Endothelial cell of umbilical vein (primary cell): ENCODE data around the gene MOB3A. TPM values are rescaled to one million over a fixed set of nuclear protein-coding genes. Genes with fewer than 3 reads are reported as not detected.

Experiments
- BruUV-seq: library from RNA; stranded (reverse); fragments of 400-500 nt; replicated peaks from 2 replicates; lab custom pipeline; 2021; lab: Mats Ljungman, UMichigan
- CTCF ChIA-PET: fragments of 300-600, 350-600 bp; sonication (Branson Sonifier 250); formaldehyde crosslinking; loops from one replicate; lab custom pipeline; 2021; ENCODE audit warnings: antibody characterized with exemption, inconsistent platforms; lab: Charles Lee
- POLR2A ChIA-PET: fragments of 300-600, 350-600 bp; sonication (Branson Sonifier 250); formaldehyde crosslinking; loops from one replicate; lab custom pipeline; 2021; ENCODE audit warnings: antibody characterized with exemption, inconsistent platforms; lab: Charles Lee
- DNase-seq: peaks from one replicate; pipeline ENCODE4 v3.0.0-alpha.2; 2011; ENCODE audit warnings: low read depth, low spot score
- FAIRE-seq: peaks from 2 replicates; lab custom pipeline; 2011; peaks lifted over from hg19 to GRCh38; lab: Jason Lieb, UNC
- H2AFZ ChIP-seq: 2 replicates; pipeline ENCODE4 v1.6.0; 2012; ENCODE audit warnings: low read depth, low read length, control low read depth, inconsistent platforms
- H3K27ac ChIP-seq: 2 replicates; pipeline ENCODE4 v1.5.1; 2011; ENCODE audit warnings: low read depth, mild to moderate bottlenecking, control low read depth, low read length, moderate library complexity; ENCODE audit not compliant: insufficient read depth
- H3K27me3 ChIP-seq, 2 experiments: 2 replicates each; pipeline versions ENCODE4 v1.6.0 to v1.6.1; 2011; ENCODE audit warnings: low read length in 2 of 2, mixed read lengths in 1 of 2; ENCODE audit not compliant: control insufficient read depth in 2 of 2, insufficient read depth in 2 of 2
- H3K36me3 ChIP-seq, 2 experiments: 2 replicates in 1 of 2; 3 replicates in 1 of 2; pipeline ENCODE4 v1.5.1; 2011; ENCODE audit warnings: low read length in 2 of 2, mild to moderate bottlenecking in 1 of 2, moderate library complexity in 1 of 2; ENCODE audit not compliant: control insufficient read depth in 2 of 2, insufficient read depth in 2 of 2; ENCODE audit errors: extremely low read depth in 1 of 2
- H3K4me1 ChIP-seq: 3 replicates; pipeline ENCODE4 v1.5.1; 2011; ENCODE audit warnings: mild to moderate bottlenecking, low read length; ENCODE audit not compliant: control insufficient read depth, insufficient read depth; ENCODE audit errors: extremely low read depth
- H3K4me2 ChIP-seq: 2 replicates; pipeline ENCODE4 v1.6.1; 2011; ENCODE audit warnings: low read length, control low read depth, mixed read lengths; ENCODE audit not compliant: insufficient read depth
- H3K4me3 ChIP-seq, 3 experiments: fragments of 200-600 bp in 1 of 3; sonication (generic), shearing (Covaris generic) in 1 of 3; replicated peaks in 1 of 3; 2 replicates each; pipeline ENCODE4 v1.5.1; 2011 to 2016; ENCODE audit warnings: control low read depth in 3 of 3, low read length in 3 of 3, mild to moderate bottlenecking in 2 of 3, inconsistent platforms in 1 of 3, low read depth in 1 of 3, moderate library complexity in 1 of 3; ENCODE audit not compliant: insufficient read depth in 1 of 3
- H3K79me2 ChIP-seq: 2 replicates; pipeline ENCODE4 v1.6.0; 2012; ENCODE audit warnings: low read length, inconsistent platforms; ENCODE audit not compliant: control insufficient read depth, insufficient read depth
- H3K9ac ChIP-seq: replicated peaks from 2 replicates; pipeline ENCODE3; 2011; ENCODE audit warnings: low read length, control low read depth; ENCODE audit not compliant: insufficient read depth; ENCODE audit errors: extremely low read depth
- H3K9me1 ChIP-seq: replicated peaks from 3 replicates; pipeline ENCODE4 v1.6.0; 2011; ENCODE audit warnings: mild to moderate bottlenecking, low read length; ENCODE audit not compliant: control insufficient read depth, insufficient read depth; ENCODE audit errors: extremely low read depth
- H3K9me3 ChIP-seq: replicated peaks from 2 replicates; pipeline ENCODE4 v1.5.1; 2012; ENCODE audit warnings: low read length, inconsistent platforms; ENCODE audit not compliant: control insufficient read depth, insufficient read depth
- H4K20me1 ChIP-seq: replicated peaks from 2 replicates; pipeline ENCODE3; 2011; ENCODE audit warnings: mild to moderate bottlenecking, low read length; ENCODE audit not compliant: control insufficient read depth, insufficient read depth; ENCODE audit errors: extremely low read depth
- EZH2 ChIP-seq: IDR thresholded peaks from 2 replicates; pipeline ENCODE4 v1.6.1; 2012; ENCODE audit warnings: borderline replicate concordance, low read depth, mild to moderate bottlenecking, moderate library complexity, low read length, inconsistent platforms; ENCODE audit not compliant: severe bottlenecking
- FOS ChIP-seq: IDR thresholded peaks from 2 replicates; pipeline ENCODE4 v1.6.1; 2011; ENCODE audit warnings: mild to moderate bottlenecking, low read length, moderate library complexity, borderline replicate concordance; ENCODE audit not compliant: insufficient read depth
- GATA2 ChIP-seq: IDR thresholded peaks from 2 replicates; pipeline ENCODE4 v1.7.0; 2011; ENCODE audit warnings: low read depth, mild to moderate bottlenecking, moderate library complexity, mixed read lengths, low read length; ENCODE audit not compliant: insufficient read length, insufficient read depth
- JUN ChIP-seq: IDR thresholded peaks from 2 replicates; pipeline ENCODE4 v1.6.1; 2011; ENCODE audit warnings: borderline replicate concordance, low read depth; ENCODE audit not compliant: insufficient read length, insufficient read depth
- MAX ChIP-seq: IDR thresholded peaks from 2 replicates; pipeline ENCODE4 v1.6.1; 2011; ENCODE audit not compliant: insufficient read depth, insufficient read length
- MYC ChIP-seq: IDR thresholded peaks from one replicate; pipeline ENCODE4 v1.6.1; 2011; ENCODE audit warnings: mild to moderate bottlenecking, low read depth, low read length
- POLR2A ChIP-seq: IDR thresholded peaks from 2 replicates; pipeline ENCODE4 v1.6.1; 2012; ENCODE audit warnings: low read depth, mild to moderate bottlenecking, control low read depth, low read length
- POLR2AphosphoS5 ChIP-seq: IDR thresholded peaks from 2 replicates; pipeline ENCODE4 v1.6.1; 2012; ENCODE audit warnings: low read depth, mild to moderate bottlenecking, control low read depth, low read length, moderate library complexity; ENCODE audit not compliant: insufficient read depth
- dilution Hi-C: fragments of 300-500 bp; cut with MboI; formaldehyde crosslinking; loops from one replicate; pipeline ENCODE4 v1.15.0; 2019; ENCODE audit warnings: low sequenced_read_pairs; ENCODE audit not compliant: extremely low pct_ligation_motif_present
- intact Hi-C: fragments of 100-400 bp; cut with micrococcal nuclease; formaldehyde crosslinking; loops from one replicate; pipeline ENCODE4 v1.10.0; 2022
- polyA plus RNA-seq, 4 experiments: library from polyadenylated mRNA; depleted of rRNA in 3 of 4; stranded (reverse) in 3 of 4; unstranded in 1 of 4; fragments of >200 nt; gene quantifications; 2 replicates each; pipeline versions ENCODE4 v1.2.1 to v1.2.3, GENCODE V29; 2011 to 2012; ENCODE audit warnings: missing spikeins in 1 of 4
- total RNA-seq: library from RNA; stranded (reverse); gene quantifications from 2 replicates; pipeline ENCODE4 v1.2.3, GENCODE V29; 2021
- TF ChIP-seq, protein P1 (sequence below), 2 donors: IDR thresholded peaks; 1 replicate in 1 of 2; 2 replicates in 1 of 2; pipeline ENCODE4 v1.5.1; 2011; ENCODE audit warnings: low read length in 2 of 2, mild to moderate bottlenecking in 2 of 2, moderate library complexity in 2 of 2, control low read depth in 1 of 2, inconsistent platforms in 1 of 2, low read depth in 1 of 2; ENCODE audit not compliant: insufficient read depth in 1 of 2; ENCODE audit errors: extremely low read depth in 1 of 2

MOB3A gene
- total and polyA plus RNA-seq, 2 donors (not counting 3 experiments of a cell fraction or from before 2014, with no cell fraction given): 46.5 to 59.7 TPM

- ChIA-PET CTCF (interaction anchor here (1.4 kb wide), 1 partner anchor 9 kb away, joined by 4 read pairs; no protein-coding TSS in a partner anchor), POLR2A (no interaction called here)
- Histone ChIP-seq H3K27ac (no peak overlapping the region), H2AFZ (no peak overlapping the region), H4K20me1 (no peaks in the 10 kb centered on the region), H3K36me3 (peaks cover 0 to 52% of the 10 kb centered on the region in 2 experiments), H3K4me3 (no peak overlapping the region), H3K4me1 (peaks cover 14% of the 10 kb centered on the region), H3K9me1 (no peaks in the 10 kb centered on the region), H3K9ac (no peak overlapping the region), H3K9me3 (no peaks in the 10 kb centered on the region), H3K4me2 (no peak overlapping the region), H3K79me2 (peaks cover 4% of the 10 kb centered on the region), H3K27me3 (no peaks in the 10 kb centered on the region)
- DNase-seq (no peak), FAIRE-seq (no peak)
- no TSS peak for BruUV-seq
- intact Hi-C loops (no loop called here), dilution Hi-C loops (no loop called here)
- no peak for TF ChIP-seq MYC
- TF ChIP-seq MAX: no peak
- no peak for TF ChIP-seq JUN
- TF ChIP-seq POLR2A: no peak
These were observed 56.0 kb downstream of the MOB3A start for GRCh38 chr19:2039959-2040646.

GRCh38 chr19:2039089-2039958, 56.8 kb downstream of the MOB3A start:
- no peaks in the 10 kb centered on the region for H3K9me3 ChIP-seq
- peaks cover 0 to 46% of the 10 kb centered on the region in 2 experiments for H3K36me3 ChIP-seq
- H3K27ac ChIP-seq: no peak overlapping the region
- no peak overlapping the region for H2AFZ ChIP-seq
- H3K9me1 ChIP-seq: no peaks in the 10 kb centered on the region
- no peak overlapping the region for H3K4me2 ChIP-seq
- intact Hi-C loops (no loop called here), dilution Hi-C loops (no loop called here)
- H3K4me3 ChIP-seq: no peak overlapping the region
- FAIRE-seq (no peak), DNase-seq (no peak)
- POLR2A ChIA-PET: no interaction called here
- TF ChIP-seq, protein P1, sequence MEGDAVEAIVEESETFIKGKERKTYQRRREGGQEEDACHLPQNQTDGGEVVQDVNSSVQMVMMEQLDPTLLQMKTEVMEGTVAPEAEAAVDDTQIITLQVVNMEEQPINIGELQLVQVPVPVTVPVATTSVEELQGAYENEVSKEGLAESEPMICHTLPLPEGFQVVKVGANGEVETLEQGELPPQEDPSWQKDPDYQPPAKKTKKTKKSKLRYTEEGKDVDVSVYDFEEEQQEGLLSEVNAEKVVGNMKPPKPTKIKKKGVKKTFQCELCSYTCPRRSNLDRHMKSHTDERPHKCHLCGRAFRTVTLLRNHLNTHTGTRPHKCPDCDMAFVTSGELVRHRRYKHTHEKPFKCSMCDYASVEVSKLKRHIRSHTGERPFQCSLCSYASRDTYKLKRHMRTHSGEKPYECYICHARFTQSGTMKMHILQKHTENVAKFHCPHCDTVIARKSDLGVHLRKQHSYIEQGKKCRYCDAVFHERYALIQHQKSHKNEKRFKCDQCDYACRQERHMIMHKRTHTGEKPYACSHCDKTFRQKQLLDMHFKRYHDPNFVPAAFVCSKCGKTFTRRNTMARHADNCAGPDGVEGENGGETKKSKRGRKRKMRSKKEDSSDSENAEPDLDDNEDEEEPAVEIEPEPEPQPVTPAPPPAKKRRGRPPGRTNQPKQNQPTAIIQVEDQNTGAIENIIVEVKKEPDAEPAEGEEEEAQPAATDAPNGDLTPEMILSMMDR (IDR thresholded peaks at IDR 0.05; ENCODE audit: extremely low read depth in 1 of 2, insufficient read depth in 1 of 2, low read depth in 1 of 2, low read length in 2 of 2): no peak
- TF ChIP-seq POLR2AphosphoS5: no peak
- TF ChIP-seq POLR2A: no peak
- TF ChIP-seq EZH2: no peak
- TF ChIP-seq FOS: no peak
- TF ChIP-seq MAX: no peak
- TF ChIP-seq MYC: no peak
- no peak for TF ChIP-seq JUN
- no peak for TF ChIP-seq GATA2
- peaks cover 14% of the 10 kb centered on the region for H3K4me1 ChIP-seq
- no peak overlapping the region for H3K9ac ChIP-seq
- H4K20me1 ChIP-seq: no peaks in the 10 kb centered on the region
- CTCF ChIA-PET: interaction anchor here (1.4 kb wide), 1 partner anchor 10 kb away, joined by 4 read pairs; no protein-coding TSS in a partner anchor
- H3K27me3 ChIP-seq: no peaks in the 10 kb centered on the region
- H3K79me2 ChIP-seq: peaks cover 2% of the 10 kb centered on the region
- no TSS peak for BruUV-seq
